NAMALWA (cell line): Measurements from ENCODE around the gene MSL1.

Source experiments
- DNase-seq: peaks from one replicate; pipeline ENCODE4 v3.0.0-alpha.2; 2015; ENCODE audit warnings: low spot score

Gene MSL1

DNA sequence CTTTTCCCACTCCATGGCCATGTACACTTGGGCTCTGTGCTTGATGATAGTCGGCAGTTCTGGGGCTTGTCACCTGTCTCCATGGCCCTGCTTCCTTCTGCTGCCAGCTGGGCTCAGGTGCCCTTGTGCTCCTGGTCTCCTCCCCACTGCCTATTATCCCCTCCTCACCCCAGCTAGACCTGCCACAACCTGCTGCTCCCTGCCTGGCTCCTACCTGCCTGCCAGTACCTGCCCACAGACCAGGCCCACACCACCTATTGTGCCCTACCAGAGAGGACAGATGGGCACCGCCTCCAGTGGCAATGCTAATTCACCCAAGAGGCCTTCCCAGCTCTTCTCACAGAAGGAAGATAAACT, 55.0 kb downstream of the MSL1 start:
- DNase-seq = no peak

DNA sequence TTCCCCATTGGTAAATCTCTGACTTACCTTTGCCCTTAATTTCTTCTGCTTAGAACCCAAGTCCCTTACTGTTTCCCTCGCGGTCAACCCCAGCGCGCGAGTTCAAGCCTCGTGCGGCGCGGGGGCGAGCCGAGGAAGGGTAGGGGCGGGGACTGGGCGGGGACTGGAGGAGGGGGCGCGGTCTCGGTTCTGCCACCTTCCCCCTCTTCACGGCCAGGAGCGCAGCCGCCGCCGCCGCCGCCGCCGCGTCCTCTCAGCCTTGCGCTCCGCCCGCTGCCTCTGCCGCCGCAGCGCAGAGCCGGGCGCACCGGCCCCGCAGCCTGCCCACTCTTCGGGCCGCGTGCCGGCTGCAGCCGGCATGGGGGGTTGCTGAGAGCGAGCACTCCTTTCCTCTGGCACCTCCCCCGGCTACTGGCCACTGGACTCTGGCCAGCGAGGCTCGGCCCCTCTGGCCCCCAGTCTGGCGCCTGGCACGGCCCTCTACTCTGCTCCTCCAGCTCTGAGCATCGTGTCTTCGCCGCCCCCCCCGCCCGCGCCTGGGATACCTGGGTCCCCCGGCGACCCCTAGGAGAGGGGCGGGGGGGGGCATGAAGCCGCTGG, 55.6 kb downstream of the MSL1 start, which contains the start of gene RAPGEFL1:
TSS of gene RAPGEFL1 (plus strand) at position 196 of the 600 bp plus-strand sequence. CDS start at position 588, 392 bp downstream.
- peak; percentile 74 for DNase-seq

GRCh38 chr17:40178021-40178601, 56.3 kb downstream of the MSL1 start:
- no peak for DNase-seq

GRCh38 chr17:40178660-40179059, 56.9 kb downstream of the MSL1 start:
- DNase-seq = no peak

GRCh38 chr17:40179923-40180659, 58.3 kb downstream of the MSL1 start:
- DNase-seq = no peak

- no peak for DNase-seq
Observed at GRCh38 chr17:40180694-40181093, 58.9 kb downstream of the MSL1 start.

GRCh38 chr17:40181205-40181604, 59.4 kb downstream of the MSL1 start:
- DNase-seq = no peak

GRCh38 chr17:40182606-40183005, 60.8 kb downstream of the MSL1 start:
- DNase-seq = no peak
